Effector memory CD4-positive, alpha-beta T cell (primary cell): Measurements from ENCODE around the gene SHISA4.

Experiments used
- DNase-seq, 3 donors: peaks; one replicate each; pipeline ENCODE4 v3.0.0-alpha.2; 2020
- H3K27ac ChIP-seq: 2 replicates; pipeline ENCODE4 v1.7.0; 2013; ENCODE audit warnings: mild to moderate bottlenecking, low read length, moderate library complexity; ENCODE audit not compliant: insufficient read depth, poor library complexity, severe bottlenecking
- H3K27me3 ChIP-seq: replicated peaks from 2 replicates; pipeline ENCODE4 v1.7.0; 2013; ENCODE audit warnings: mild to moderate bottlenecking, low read length; ENCODE audit not compliant: insufficient read depth, control insufficient read depth, poor library complexity, severe bottlenecking
- H3K36me3 ChIP-seq: 2 replicates; pipeline ENCODE4 v1.7.0; 2013; ENCODE audit warnings: mild to moderate bottlenecking, low read length, moderate library complexity; ENCODE audit not compliant: control insufficient read depth, insufficient read depth
- H3K4me1 ChIP-seq: 2 replicates; pipeline ENCODE4 v1.7.0; 2013; ENCODE audit warnings: low read length, mild to moderate bottlenecking; ENCODE audit not compliant: control insufficient read depth, insufficient read depth, poor library complexity, severe bottlenecking
- H3K4me3 ChIP-seq: 2 replicates; pipeline ENCODE4 v1.7.0; 2013; ENCODE audit warnings: low read length, low read depth, mild to moderate bottlenecking; ENCODE audit not compliant: insufficient read depth, poor library complexity, severe bottlenecking
- H3K9me3 ChIP-seq: 2 replicates; pipeline ENCODE4 v1.7.0; 2013; ENCODE audit warnings: mild to moderate bottlenecking, low read length, moderate library complexity; ENCODE audit not compliant: control insufficient read depth

Gene SHISA4

DNA sequence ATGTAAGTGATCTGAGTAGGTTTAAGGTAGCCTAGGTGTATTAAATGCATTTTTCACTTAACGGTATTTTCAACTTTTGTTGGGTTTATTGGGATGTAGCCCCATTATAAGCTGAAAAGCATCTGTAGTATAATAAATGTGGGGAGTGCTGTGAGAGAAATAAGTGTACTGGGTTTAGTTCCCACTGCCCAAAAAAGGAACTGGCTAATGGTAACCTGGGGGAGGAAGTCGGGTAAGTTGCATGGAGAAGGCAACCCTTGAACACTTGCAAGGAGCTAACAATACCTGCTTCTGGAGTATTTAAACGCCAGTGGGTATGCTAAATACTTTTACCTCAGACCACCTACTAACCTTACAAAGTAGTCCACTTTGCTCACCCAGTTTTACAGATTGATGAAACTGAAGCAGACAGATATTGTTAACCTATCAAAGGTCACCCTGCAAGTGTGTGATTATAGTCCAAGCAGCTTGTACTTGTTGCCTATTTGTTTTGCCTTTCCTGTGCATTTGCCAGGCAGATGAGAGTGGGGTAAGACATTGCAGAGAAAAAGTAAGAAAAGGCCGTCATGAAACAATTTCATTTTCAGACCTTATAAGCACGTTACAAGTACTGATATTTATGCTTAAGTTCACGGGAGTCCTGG lies 7.6 kb upstream of the SHISA4 start:
- no peak for DNase-seq

DNA sequence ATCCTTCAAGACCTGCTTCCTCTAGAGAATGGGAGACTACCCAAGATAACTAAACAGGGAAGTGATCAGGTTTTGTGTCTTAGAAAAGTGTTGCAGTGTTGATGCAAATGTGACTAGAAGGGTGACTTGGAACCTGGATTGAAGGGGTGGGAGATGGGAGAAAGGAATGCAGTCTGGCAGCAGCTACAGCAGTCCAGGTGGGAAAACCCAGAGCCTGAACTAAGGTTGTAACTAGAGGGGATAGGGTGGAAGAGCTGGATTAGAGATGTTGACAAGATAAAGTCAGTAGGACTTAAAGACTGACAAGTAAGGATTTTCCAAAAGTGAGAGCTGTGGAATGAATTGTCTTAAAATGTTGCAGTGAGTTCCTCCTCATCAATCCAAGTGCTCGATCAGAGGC lies 7.1 kb upstream of the SHISA4 start:
- H3K36me3 ChIP-seq = no peaks in the 10 kb centered on the region

More for the DNA sequence above, 7.6 kb upstream of the SHISA4 start:
- Histone ChIP-seq H3K36me3 (peaks cover 3% of the 10 kb centered on the region), H3K9me3 (no peaks in the 10 kb centered on the region), H3K27ac (no peak overlapping the region), H3K4me1 (no peaks in the 10 kb centered on the region), H3K27me3 (no peaks in the 10 kb centered on the region), H3K4me3 (no peak overlapping the region)

DNA sequence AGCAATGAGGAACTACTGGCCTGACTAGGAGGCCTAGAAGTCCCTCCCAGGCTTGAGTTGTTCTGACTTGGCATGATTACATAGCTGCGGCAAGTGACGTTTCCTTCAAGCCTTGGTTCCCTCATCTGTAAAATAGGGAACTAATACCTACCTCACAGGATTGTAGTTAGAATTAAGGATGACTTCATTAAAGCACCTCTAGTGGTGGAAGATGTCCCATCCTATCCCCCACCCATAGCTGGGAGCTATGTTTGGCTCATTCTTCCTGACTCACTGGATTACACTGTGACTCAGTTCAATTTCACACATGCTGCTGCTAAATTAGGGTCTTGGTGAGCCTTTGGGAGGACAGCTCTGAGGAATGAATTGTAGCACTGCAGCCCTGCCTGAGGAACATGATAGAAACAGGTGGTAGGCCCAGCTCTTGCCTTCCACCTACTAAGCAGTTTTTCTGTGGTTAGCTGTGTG lies 6.0 kb upstream of the SHISA4 start:
- DNase-seq = no peak
- Histone ChIP-seq H3K4me1 (no peaks in the 10 kb centered on the region), H3K27ac (no peak overlapping the region), H3K27me3 (peaks cover 4% of the 10 kb centered on the region), H3K36me3 (no peaks in the 10 kb centered on the region), H3K9me3 (no peaks in the 10 kb centered on the region), H3K4me3 (no peak overlapping the region)

More for the DNA sequence above, 7.1 kb upstream of the SHISA4 start:
- Histone ChIP-seq H3K27ac (no peak overlapping the region), H3K9me3 (no peaks in the 10 kb centered on the region), H3K27me3 (no peaks in the 10 kb centered on the region), H3K4me3 (no peak overlapping the region), H3K4me1 (no peaks in the 10 kb centered on the region)
- DNase-seq = no peak

DNA sequence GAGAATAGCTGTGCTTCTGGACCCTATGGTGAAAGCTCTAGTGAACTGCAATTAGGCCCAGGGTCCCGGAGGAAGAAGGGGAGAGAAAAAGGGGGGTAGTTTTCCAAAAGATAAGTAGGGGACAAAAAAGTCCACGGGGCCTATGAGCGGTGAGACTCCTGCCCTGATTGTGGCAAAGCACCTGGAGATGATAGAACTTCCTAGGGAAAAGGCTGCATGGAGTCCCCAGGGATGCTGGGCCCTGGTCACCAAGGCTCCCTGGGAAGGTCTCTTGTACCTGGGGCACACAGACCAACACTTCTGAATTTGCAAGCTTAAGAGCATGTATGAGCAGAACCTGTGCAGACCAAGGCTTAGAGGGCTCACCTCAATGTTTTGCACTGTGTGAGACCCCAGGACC lies 5.4 kb upstream of the SHISA4 start:
- Histone ChIP-seq H3K27ac (no peak overlapping the region), H3K9me3 (no peaks in the 10 kb centered on the region), H3K36me3 (no peaks in the 10 kb centered on the region), H3K4me3 (no peak overlapping the region), H3K27me3 (peaks cover 9% of the 10 kb centered on the region), H3K4me1 (peaks cover under 1% of the 10 kb centered on the region)
- no peak for DNase-seq

DNA sequence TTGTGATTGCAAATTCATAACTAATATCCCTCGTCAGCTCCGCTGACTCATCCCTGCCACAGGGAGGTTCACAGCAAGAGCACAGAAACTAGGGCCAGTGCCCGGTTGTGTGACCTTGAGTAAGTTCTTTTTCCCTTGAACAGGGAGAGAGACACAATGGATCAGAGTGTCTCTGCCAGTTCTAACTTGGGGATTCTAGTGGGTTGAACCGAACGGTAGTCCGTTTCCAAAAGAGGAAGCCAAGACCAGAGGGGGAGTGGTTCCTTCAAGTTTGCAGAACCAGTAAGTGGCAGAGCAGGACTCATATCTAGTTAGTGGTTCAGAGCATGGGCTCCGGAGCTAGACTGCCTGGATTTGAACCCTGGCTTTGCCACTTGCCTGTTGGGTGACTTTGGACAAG lies 4.9 kb upstream of the SHISA4 start:
- H3K4me1 ChIP-seq = peaks cover 5% of the 10 kb centered on the region
- H3K36me3 ChIP-seq = no peaks in the 10 kb centered on the region
- peaks cover 14% of the 10 kb centered on the region for H3K27me3 ChIP-seq
- H3K9me3 ChIP-seq = no peaks in the 10 kb centered on the region
- H3K4me3 ChIP-seq = no peak overlapping the region
- DNase-seq = no peak
- H3K27ac ChIP-seq = no peak overlapping the region

DNA sequence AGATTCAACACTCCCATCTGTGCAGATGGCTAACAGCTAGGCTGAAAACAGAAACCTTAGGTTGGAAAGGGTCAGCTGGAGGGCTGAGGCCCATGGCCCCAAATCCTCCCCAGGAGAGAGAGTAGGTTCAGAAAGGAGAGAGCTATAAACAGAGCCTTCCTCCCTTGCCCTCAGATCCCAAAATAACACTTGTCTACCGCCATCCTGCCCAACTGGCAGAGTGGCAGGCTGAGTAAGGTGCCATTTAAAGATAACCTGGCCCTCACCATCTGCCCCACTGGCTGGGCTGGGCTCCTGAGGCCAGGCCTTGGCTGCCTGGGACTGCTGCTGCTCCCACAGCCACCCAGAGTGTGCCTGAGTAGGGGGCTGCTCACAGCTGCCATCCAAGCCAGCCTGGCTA lies 4.3 kb upstream of the SHISA4 start:
- Histone ChIP-seq H3K9me3 (no peaks in the 10 kb centered on the region), H3K4me1 (peaks cover 12% of the 10 kb centered on the region), H3K36me3 (no peaks in the 10 kb centered on the region), H3K27me3 (peaks cover 20% of the 10 kb centered on the region), H3K27ac (no peak overlapping the region), H3K4me3 (no peak overlapping the region)
- DNase-seq = no peak

DNA sequence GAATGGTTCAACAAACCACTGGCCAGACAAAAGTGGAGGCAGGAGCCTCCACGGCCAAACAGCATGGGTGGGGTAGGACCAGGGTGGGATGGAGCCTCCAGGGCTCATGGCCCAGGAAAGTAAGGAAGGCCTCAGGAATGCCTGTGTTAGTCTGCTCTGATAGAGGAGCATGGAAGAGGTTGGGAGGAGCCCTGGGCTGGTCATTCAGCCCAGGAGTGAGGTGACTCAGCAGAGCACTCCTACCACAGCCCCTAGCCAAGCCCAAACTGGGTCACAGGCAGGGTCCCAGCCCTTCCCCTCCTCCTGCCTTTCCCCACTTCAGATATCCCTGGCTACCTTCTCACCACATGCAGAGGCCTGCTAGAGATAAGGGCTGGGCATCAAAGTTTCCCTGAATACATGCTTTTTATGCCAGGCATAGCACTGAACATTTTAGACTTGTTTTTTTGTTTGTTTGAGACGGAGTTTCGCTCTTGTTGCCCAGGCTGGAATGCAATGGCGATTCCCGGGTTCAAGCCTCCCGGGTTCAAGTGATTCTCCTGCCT lies 3.1 kb upstream of the SHISA4 start:
- no peak for DNase-seq
- no peak overlapping the region for H3K4me3 ChIP-seq
- H3K36me3 ChIP-seq = no peaks in the 10 kb centered on the region
- peaks cover 12% of the 10 kb centered on the region for H3K4me1 ChIP-seq
- no peak overlapping the region for H3K27ac ChIP-seq
- H3K9me3 ChIP-seq = no peaks in the 10 kb centered on the region
- H3K27me3 ChIP-seq = peaks cover 31% of the 10 kb centered on the region

DNA sequence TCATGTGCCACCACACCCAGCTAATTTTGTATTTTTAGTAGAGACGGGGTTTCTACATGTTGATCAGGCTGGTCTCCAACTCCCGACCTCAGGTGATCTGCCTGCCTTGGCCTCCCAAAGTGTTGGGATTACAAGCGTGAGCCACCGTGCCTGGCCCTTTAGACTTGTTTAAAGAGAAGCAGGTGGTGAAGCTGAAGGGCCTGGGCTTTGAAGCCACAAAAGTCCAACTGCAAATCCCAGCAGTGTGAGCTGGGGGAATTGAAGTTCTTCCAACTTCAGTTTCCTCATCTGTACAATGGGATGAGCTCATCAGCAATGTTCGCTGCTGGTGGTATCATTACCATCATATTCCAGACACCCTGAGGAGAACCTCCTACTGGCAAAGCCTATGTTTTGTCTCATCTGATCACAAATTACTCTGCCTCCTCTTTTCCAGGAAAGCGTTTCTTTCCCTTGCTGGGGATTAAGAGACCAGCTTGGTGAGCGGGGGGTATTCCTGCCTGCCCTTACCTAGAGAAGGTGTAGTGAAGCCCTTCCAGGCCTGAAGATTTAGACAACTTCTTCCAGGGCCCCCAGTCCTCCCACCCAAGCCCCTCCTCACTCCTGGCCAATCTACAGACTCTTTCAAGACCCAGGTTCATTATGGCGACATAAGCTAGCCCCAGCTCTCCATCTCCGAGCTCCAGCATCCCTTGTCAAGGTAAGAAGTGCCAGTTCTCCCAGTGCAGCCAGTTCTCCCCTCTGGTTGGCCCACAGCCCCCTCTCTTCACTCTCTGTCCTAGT lies 2.4 kb upstream of the SHISA4 start:
- Histone ChIP-seq H3K4me1 (peaks cover 12% of the 10 kb centered on the region), H3K27me3 (peaks cover 31% of the 10 kb centered on the region), H3K9me3 (no peaks in the 10 kb centered on the region)

DNA sequence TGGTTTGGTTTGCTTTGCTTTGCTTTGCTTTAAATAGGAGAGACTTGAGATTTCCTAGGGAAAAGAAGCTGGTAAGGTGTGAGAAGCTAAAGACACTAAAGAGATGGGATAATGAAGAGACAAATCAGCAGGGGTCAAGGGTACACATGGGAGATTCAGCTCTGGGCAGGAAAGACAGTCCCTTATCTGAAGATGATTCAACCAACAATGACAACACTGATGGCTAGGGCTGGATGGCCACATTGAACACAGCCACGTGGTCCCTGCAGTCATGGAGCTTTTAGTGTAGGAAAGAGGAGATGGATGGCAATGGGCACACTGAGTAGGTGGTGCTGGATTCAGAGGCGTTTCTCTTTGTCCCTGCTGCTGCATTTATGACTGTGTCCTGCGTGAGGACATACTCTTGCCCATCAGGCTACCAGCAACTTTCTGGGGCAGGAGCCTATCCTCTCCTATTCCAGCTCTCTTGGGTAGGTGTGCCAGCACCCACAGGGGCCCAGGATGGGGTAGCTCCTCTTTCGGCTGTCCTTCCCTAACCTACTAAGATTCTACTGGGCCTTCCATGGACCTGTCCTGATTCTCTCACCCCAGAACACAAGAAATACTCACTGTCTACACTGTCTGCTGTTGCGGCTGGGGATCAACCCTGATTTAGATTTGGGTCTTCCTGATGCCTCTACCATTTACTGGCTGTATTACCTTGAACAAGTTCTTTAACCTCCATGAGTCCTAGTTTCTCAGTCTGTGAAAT lies 1.4 kb upstream of the SHISA4 start:
- DNase-seq = no peak
- peaks cover 36% of the 10 kb centered on the region for H3K27me3 ChIP-seq
- H3K9me3 ChIP-seq = no peaks in the 10 kb centered on the region
- H3K27ac ChIP-seq = no peak overlapping the region
- no peaks in the 10 kb centered on the region for H3K36me3 ChIP-seq
- H3K4me1 ChIP-seq = peaks cover 12% of the 10 kb centered on the region
- H3K4me3 ChIP-seq = no peak overlapping the region

More for the DNA sequence above, 2.4 kb upstream of the SHISA4 start:
- Histone ChIP-seq H3K36me3 (no peaks in the 10 kb centered on the region), H3K27ac (no peak overlapping the region), H3K4me3 (no peak overlapping the region)
- DNase-seq = no peak
